Left hindlimb (tissue), 1 donor: Measurements from ENCODE around the gene SH3PXD2B.
A peak's percentile ranks its signal among the peaks of the same experiment; 100 is the strongest.
"Not testable (repeated sequence)": the region's sequence is repeated elsewhere in the genome, so short reads cannot be mapped to it uniquely, and the experiment has no call there.

Experiments used
- DNase-seq: peaks from one replicate; pipeline ENCODE4 v3.0.0-alpha.2; 2018

SH3PXD2B gene

DNA sequence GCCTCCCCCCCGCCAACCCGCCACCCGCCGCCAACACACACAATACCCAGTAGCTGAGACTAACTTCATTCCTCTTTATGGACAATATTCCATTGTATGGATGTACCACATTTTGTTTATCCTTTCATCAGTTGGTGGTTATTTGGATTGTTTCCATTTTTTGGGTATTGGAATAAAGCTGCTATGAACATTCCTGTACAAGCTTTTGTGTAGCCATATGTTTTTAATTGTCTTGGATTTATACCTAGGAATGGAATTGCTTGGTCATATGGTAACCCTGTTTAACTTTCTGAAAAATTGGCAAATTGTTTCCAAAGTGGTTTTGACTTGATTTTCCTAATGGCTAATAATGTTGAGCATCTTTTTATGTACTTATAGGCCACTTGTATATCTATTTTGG is 165.9 kb downstream of the SH3PXD2B start:
- no peak for DNase-seq

DNA sequence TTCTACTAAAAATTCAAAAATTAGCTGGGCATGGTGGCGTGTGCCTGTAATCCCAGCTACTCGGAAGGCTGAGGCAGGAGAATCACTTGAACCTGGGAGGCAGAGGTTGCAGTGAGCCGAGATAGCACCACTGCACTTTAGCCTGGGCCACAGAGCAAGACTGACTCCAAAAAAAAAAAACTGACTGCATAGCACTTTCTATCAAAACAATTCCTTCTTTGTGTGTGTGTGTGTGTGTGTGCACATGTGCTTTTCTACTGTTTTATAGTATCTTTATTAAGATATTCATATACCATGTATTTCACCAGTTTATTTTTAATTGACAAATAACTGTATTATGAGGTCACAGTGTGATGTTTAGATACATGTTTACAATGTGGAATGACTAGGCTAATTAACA is 167.2 kb downstream of the SH3PXD2B start:
- DNase-seq, result not testable (repeated sequence)

DNA sequence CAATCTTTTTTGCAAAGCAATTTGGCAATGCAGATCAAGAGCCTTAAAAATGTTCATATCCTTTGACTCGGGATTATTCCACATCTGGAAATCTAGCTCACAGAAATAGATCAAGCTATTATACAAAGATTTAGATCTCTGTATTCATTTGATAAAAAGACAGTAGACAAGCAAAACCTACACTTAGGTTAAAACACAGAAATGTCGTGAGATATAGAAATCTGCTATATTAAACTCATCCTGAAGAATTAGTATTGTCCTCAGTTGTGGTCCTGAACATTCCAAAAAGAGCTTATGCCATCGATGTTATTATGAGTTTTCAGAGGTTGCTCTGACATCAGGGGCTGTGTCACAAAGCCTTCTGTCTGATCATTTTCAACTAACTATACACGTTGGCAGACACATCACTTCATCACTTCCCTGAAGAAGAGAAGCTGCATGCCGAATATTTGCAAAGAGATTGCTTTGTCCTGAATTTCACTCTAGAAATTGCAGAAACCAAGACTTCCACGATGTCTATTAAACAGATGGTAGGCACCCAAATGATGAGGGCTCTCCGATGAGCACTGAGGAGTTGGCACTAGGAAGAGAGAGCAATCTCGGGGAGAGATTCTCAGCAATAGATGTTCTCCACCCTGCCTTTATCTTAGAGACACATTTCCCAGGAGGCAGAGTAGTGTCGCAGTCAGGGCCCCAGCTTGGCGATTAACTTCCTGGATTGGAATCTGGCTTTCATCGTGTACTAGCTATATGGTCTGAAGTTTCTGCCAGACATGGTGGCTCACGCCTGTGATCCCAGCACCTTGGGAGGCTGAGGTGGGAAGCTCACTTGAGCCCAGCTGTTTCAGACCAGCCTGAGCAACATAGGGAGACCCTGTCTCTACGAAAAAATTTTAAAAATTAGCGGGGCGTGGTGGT is 168.8 kb downstream of the SH3PXD2B start:
- DNase-seq, result no peak

DNA sequence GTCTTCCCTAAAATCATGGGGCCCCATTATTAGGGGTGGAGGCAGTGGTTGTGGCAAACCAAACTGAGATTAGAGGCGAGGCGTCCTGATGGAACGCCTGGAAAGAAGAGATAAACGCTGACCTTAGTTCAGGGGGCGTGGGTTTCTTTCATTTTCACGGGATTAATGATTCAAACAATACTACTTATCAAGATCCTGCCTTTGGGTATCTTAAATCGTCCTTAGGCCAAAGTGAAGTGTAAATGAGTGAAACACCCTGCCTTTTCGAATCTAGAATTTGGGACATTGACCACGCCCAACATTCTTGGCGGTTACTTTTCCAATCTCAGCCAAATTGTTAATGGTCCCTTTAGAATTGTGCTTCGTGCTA is 169.7 kb downstream of the SH3PXD2B start:
- DNase-seq, result no peak

DNA sequence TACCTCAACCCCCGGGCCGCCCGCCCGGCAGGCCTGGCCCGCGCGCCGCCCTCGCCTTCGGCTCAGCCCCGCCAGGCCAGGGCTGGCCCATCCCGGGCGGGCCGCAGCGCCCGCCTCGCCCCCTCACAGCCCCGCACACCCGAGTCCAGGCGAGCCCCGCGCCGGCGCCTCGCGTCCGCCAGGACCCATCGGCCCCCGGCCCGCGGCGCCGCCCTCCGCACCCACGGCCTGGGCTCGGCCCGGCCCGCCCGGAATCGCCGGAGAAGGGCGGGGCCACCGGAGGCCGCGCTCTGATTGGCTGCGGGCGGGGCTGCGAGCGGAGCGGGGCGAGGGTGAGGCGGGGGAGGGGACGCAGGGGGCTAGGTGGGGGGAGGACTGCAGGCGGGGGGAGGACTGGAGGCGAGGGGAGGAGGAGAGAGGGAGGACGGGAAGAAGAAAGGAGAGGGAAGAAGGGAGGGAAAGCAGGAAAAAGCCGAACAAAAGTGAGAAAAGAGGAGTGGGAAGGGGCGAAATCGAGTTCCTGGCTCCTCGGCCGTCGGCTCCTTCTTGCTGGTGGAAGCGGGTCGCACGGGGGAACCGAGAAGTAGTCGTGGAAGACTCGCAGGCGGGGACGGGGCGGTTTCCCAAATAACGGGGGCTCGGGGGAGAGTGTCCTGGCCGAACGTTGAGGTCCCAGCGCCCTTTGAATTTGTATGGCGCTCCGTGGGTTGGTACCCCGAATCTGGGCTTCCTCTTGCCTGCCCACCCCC is 170.3 kb downstream of the SH3PXD2B start:
- peak; percentile 93 for DNase-seq

DNA sequence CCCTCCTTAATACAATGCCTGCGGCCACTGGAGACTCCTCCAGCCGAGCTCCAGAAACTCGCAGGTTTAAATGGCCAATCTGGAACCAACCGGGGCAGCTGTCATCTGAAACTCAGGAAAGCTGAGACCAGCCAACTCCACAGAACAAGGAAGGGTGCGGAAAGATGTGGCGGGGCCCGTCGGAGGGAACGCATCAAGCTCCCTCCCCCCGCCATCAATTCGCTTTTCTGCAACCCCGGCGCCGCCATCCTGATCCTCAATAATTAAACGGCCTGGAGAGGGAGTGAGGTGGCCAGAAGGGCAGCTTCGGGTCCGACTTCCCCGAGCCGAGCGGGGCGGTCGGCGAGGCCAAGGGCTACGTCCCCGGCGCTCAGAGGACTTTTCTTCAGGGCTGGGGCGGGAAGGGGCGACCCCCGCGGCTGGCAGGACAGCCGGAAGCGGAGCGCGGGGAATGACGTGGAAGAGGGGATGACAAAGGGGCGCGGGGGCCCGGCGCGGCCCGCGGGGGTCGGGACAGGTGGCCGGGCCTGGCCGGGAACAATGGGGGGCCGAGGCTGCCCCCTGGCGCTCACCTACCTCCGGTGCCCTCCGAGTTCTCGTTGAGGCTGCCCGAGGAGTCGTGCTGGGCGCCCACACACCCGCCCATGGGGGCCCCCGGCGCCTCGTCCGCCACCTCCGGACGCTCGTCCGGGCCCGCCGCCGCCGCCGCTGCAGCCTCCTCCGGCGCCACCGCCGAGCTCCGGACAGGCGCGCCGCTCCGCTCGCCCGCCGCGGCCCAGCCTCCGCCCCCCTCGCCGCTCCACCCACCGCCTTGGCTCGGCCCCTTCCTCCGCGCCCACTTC is 171.1 kb downstream of the SH3PXD2B start, which contains the start of gene UBTD2:
Gene UBTD2, minus strand, starts transcription at position 745 of the 842 bp plus-strand sequence. Its CDS starts 99 bp downstream, at position 646.
- peak; percentile 76 for DNase-seq

DNA sequence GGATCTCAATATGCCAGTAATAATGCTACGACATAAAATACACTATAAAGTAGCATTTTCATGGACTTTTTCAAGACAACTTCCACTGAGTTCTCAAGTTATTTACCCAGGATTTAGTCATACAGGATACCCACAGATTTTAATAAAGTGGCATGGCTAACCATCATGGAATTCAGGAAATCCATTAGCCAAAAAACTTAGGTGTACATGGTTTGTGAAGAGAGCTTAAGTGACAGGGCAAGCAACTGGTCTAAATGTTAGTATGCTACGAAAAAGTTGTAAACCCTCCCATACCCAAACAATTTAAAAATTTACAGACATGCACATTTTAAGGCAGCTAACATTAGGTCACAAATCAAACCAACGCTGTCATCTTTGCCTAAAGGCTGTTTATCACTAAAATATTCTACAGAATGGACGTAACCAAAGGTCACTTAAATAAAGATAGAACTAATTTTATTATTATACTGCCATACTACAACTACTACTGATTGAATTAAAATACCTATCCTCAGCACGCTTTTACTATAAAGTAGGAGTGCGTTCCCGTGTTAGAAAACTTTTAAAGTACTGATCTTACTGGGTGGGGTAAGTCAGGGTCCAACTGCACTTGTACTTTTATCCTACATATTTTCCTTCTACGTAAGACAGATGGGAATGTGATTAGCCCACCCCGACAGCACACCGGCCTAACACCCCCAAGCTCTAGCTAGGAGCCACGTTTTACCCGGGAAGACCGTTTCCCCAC is 171.9 kb downstream of the SH3PXD2B start:
- DNase-seq, result no peak

DNA sequence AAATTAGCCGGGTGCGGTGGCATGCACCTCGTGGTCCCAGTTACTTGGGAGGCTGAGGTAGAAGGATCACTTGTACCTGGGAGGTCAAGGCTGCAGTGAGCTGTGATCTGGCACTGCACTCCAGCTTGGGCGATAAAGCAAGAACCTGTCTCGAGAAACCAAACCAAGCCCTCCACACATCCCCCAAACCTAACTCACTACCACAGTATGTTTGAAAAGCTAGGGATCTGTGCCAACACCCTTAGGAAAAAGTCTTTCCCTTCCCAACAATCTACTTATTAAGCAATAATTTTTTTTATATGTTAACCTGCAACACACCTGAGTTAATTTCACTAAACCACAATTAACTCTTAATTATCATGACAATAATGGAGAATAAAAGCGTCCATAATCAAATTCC is 173.0 kb downstream of the SH3PXD2B start:
- no peak for DNase-seq

DNA sequence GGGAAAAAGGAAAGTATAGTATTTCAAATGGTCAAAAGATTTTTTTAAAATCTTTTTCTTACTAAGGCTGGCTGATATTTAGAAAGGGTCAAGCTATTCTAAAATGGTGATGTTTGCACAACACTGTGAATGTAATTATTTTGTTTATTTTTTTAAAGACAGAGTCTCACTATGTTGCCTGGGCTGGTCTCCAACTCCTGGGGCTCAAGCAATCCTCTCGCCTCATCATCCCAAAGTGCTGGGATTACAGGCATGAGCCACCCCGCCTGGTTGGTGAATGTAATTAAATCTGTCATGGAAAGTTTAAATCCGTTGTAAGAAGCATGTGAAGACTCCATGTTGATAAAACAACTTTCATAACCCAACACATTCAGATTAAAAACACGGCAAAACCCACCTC is 173.4 kb downstream of the SH3PXD2B start:
- DNase-seq, result no peak

DNA sequence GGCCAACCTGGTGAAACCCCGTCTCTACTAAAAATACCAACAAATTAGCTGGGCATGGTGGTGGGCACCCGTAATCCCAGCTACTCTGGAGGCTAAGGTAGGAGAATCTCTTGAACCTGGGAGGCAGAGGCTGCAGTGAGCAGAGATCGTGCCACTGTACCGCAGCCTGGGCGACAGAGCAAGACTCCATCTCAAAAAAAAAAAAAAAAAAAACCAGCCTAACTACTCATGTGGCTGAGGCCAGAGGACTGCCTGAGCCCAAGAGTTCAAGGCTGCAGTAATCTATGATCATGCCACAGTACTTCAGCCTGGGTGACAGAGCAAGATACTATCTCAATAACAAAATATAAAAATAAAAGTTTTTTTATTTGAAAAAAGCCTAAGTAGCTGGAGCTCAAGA is 174.0 kb downstream of the SH3PXD2B start:
- no peak for DNase-seq

DNA sequence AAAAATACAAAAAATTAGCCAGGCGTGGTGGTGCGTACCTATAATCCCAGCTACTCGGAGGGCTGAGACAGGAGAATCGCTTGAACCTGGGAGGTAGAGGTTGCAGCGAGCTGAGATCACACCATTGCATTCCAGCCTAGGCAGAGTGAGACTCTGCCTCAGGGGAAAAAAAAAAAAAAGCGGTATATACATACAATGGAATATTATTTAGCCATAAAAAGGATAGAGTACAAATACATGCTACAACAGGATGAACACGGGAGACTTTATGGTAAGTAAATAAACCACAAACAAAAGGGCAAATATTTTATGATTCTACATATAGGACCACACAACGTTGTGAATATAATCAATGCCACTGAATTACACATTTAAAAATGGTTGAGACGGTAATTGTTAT is 176.0 kb downstream of the SH3PXD2B start:
- DNase-seq, result no peak

DNA sequence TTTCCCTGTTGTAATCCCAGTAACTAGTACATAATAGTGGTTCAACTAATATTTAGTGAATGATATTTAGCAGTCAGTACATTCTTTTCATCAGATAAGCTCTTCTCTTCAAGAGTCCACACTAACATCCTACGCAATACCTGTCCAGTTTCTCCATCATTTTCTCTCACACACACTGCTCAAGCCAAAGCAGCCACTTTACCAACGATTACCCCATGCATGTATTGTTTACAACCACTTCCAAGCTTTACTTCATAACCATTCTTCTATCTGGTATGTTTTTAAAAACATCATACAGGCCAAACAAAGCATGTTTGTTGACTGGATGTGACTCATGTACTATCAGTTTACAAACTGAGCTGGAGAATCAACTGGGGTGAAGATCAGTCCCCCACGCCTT is 178.1 kb downstream of the SH3PXD2B start:
- DNase-seq, result no peak
